Measurements from ENCODE around the gene PPP1R3E.
"Not testable (repeated sequence)": the region's sequence is repeated elsewhere in the genome, so short reads cannot be mapped to it uniquely, and the experiment has no call there.

The PPP1R3E gene

GRCh38 chr14:23297611-23298277 lies 4.9 kb downstream of the PPP1R3E start:
- DNase-seq (ENCODE audit: low spot score) (no peak), FAIRE-seq (no peak)

- DNase-seq (ENCODE audit: low spot score) = no peak
- no peak for FAIRE-seq
These were observed 5.6 kb downstream of the PPP1R3E start for GRCh38 chr14:23297096-23297495.

GRCh38 chr14:23296012-23296777 lies 6.5 kb downstream of the PPP1R3E start:
- no peak for DNase-seq (ENCODE audit: low spot score)
- FAIRE-seq = no peak

- FAIRE-seq (no peak), DNase-seq (ENCODE audit: low spot score) (peak; percentile 5)
These were observed 7.7 kb downstream of the PPP1R3E start for GRCh38 chr14:23294734-23295561.

GRCh38 chr14:23286902-23287479 lies 15.7 kb downstream of the PPP1R3E start:
- DNase-seq (ENCODE audit: low spot score) (no peak), FAIRE-seq (no peak)

GRCh38 chr14:23286020-23286901 lies 16.4 kb downstream of the PPP1R3E start, which contains the start of gene HOMEZ:
Gene HOMEZ, minus strand, starts transcription at chr14:23286132. Its CDS starts 180 bp downstream, at chr14:23285952.
- DNase-seq (ENCODE audit: low spot score) = peak; percentile 87
- FAIRE-seq = peak; percentile 58

GRCh38 chr14:23285530-23286019 lies 17.1 kb downstream of the PPP1R3E start:
- DNase-seq (ENCODE audit: low spot score) (no peak), FAIRE-seq (no peak)

GRCh38 chr14:23284654-23285529 lies 17.8 kb downstream of the PPP1R3E start:
- no peak for FAIRE-seq
- DNase-seq (ENCODE audit: low spot score) = no peak

GRCh38 chr14:23281247-23281646 lies 21.4 kb downstream of the PPP1R3E start:
- DNase-seq (ENCODE audit: low spot score) = no peak
- FAIRE-seq = no peak

GRCh38 chr14:23277928-23278327 lies 24.7 kb downstream of the PPP1R3E start:
- FAIRE-seq; DNase-seq (ENCODE audit: low spot score): not testable (repeated sequence)

GRCh38 chr14:23277189-23277588 lies 25.5 kb downstream of the PPP1R3E start:
- FAIRE-seq = no peak

GRCh38 chr14:23275412-23275811 lies 27.2 kb downstream of the PPP1R3E start:
- DNase-seq (ENCODE audit: low spot score) = no peak
- FAIRE-seq = no peak

More at GRCh38 chr14:23277189-23277588, 25.5 kb downstream of the PPP1R3E start:
- no peak for DNase-seq (ENCODE audit: low spot score)

- DNase-seq (ENCODE audit: low spot score) (no peak), FAIRE-seq (no peak)
These were observed 33.5 kb downstream of the PPP1R3E start for GRCh38 chr14:23269193-23269592.

GRCh38 chr14:23260849-23261248 lies 41.8 kb downstream of the PPP1R3E start:
- not testable (repeated sequence) for DNase-seq (ENCODE audit: low spot score); FAIRE-seq

- DNase-seq (ENCODE audit: low spot score) (no peak), FAIRE-seq (no peak)
These were observed 43.2 kb downstream of the PPP1R3E start for GRCh38 chr14:23259426-23259825.

GRCh38 chr14:23258256-23258655 lies 44.4 kb downstream of the PPP1R3E start:
- DNase-seq (ENCODE audit: low spot score) (no peak), FAIRE-seq (no peak)

- no peak for DNase-seq (ENCODE audit: low spot score)
- FAIRE-seq = no peak
These were observed 50.0 kb downstream of the PPP1R3E start for GRCh38 chr14:23252420-23253333.

GRCh38 chr14:23252006-23252405 lies 50.7 kb downstream of the PPP1R3E start:
- DNase-seq (ENCODE audit: low spot score) (no peak), FAIRE-seq (no peak)
